ENCODE measurements around the gene MGAT5. TPM values are rescaled to one million over a fixed set of nuclear protein-coding genes. Genes with fewer than 3 reads are reported as not detected.

MGAT5 gene
- total RNA-seq, 2 experiments from 2014 or later, result 11.6 to 13.0 TPM

- intact Hi-C loops (cut with micrococcal nuclease), result no loop called here
- peaks cover 9% of the 10 kb centered on the region for H3K36me3 Mint-ChIP-seq (ENCODE audit: low read depth)
These were observed 157.5 kb downstream of the MGAT5 start for GRCh38 chr2:134411279-134411827.

GRCh38 chr2:134411828-134412638 is 158.2 kb downstream of the MGAT5 start:
- peaks cover 18% of the 10 kb centered on the region for H3K4me1 Mint-ChIP-seq (ENCODE audit: low read depth)
- intact Hi-C loops (cut with micrococcal nuclease), result loop anchor here (1.0 kb wide), 4 partner anchors 167 to 526 kb away; no protein-coding TSS in a partner anchor
- H3K36me3 Mint-ChIP-seq (ENCODE audit: low read depth), result peaks cover 9% of the 10 kb centered on the region
- DNase-seq, result peak; percentile 83
- CTCF ChIA-PET, result interaction anchor here (0.6 to 4.0 kb wide), 29 partner anchors 9 to 525 kb away, joined by 3 to 61 read pairs (median 3); no protein-coding TSS in a partner anchor
- no peak overlapping the region for H3K27ac Mint-ChIP-seq
- no peaks in the 10 kb centered on the region for H3K27me3 Mint-ChIP-seq (ENCODE audit: low read depth)
- no peak overlapping the region for H3K4me3 Mint-ChIP-seq
- no peaks in the 10 kb centered on the region for H3K9me3 Mint-ChIP-seq

More at GRCh38 chr2:134411279-134411827, 157.5 kb downstream of the MGAT5 start:
- Mint-ChIP-seq H3K9me3 (no peaks in the 10 kb centered on the region), H3K27ac (no peak overlapping the region), H3K4me1 (ENCODE audit: low read depth) (peaks cover 18% of the 10 kb centered on the region), H3K4me3 (no peak overlapping the region), H3K27me3 (ENCODE audit: low read depth) (no peaks in the 10 kb centered on the region)
- CTCF ChIA-PET, result interaction anchor here (0.6 to 4.0 kb wide), 29 partner anchors 8 to 525 kb away, joined by 3 to 61 read pairs (median 4); no protein-coding TSS in a partner anchor
- DNase-seq, result no peak

- intact Hi-C loops (cut with micrococcal nuclease), result loop anchor here (1.0 kb wide), 4 partner anchors 167 to 526 kb away; no protein-coding TSS in a partner anchor
- Mint-ChIP-seq H3K9me3 (no peaks in the 10 kb centered on the region), H3K36me3 (ENCODE audit: low read depth) (peaks cover 9% of the 10 kb centered on the region), H3K4me1 (ENCODE audit: low read depth) (peaks cover 18% of the 10 kb centered on the region), H3K27me3 (ENCODE audit: low read depth) (no peaks in the 10 kb centered on the region), H3K27ac (no peak overlapping the region), H3K4me3 (no peak overlapping the region)
- no peak for DNase-seq
- CTCF ChIA-PET, result interaction anchor here (1.1 to 4.0 kb wide), 14 partner anchors 10 to 523 kb away, joined by 3 to 61 read pairs (median 5); no protein-coding TSS in a partner anchor
These were observed 158.7 kb downstream of the MGAT5 start for GRCh38 chr2:134412639-134412999.

- intact Hi-C loops (cut with micrococcal nuclease), result no loop called here
- CTCF ChIA-PET, result interaction anchor here (0.6 to 4.0 kb wide), 4 partner anchors 206 to 294 kb away, joined by 4 to 61 read pairs (median 14); no protein-coding TSS in a partner anchor
- Mint-ChIP-seq H3K27me3 (ENCODE audit: low read depth) (no peaks in the 10 kb centered on the region), H3K36me3 (ENCODE audit: low read depth) (peaks cover 13% of the 10 kb centered on the region), H3K9me3 (no peaks in the 10 kb centered on the region), H3K4me1 (ENCODE audit: low read depth) (peaks cover 18% of the 10 kb centered on the region), H3K27ac (no peak overlapping the region), H3K4me3 (no peak overlapping the region)
- no peak for DNase-seq
These were observed 159.6 kb downstream of the MGAT5 start for GRCh38 chr2:134413430-134413829.

- H3K4me3 Mint-ChIP-seq, result no peak overlapping the region
- H3K27ac Mint-ChIP-seq, result no peak overlapping the region
- no peaks in the 10 kb centered on the region for H3K27me3 Mint-ChIP-seq (ENCODE audit: low read depth)
- intact Hi-C loops (cut with micrococcal nuclease), result no loop called here
- H3K9me3 Mint-ChIP-seq, result no peaks in the 10 kb centered on the region
- no peak for DNase-seq
- CTCF ChIA-PET, result interaction anchor here (4.0 kb wide), 1 partner anchor 206 kb away, joined by 23 read pairs; no protein-coding TSS in a partner anchor
- H3K36me3 Mint-ChIP-seq (ENCODE audit: low read depth), result peaks cover 13% of the 10 kb centered on the region
- peaks cover 18% of the 10 kb centered on the region for H3K4me1 Mint-ChIP-seq (ENCODE audit: low read depth)
These were observed 160.0 kb downstream of the MGAT5 start for GRCh38 chr2:134413912-134414311.

- peaks cover 10% of the 10 kb centered on the region for H3K4me1 Mint-ChIP-seq (ENCODE audit: low read depth)
- no peak for DNase-seq
- intact Hi-C loops (cut with micrococcal nuclease), result no loop called here
- no peak overlapping the region for H3K27ac Mint-ChIP-seq
- H3K4me3 Mint-ChIP-seq, result no peak overlapping the region
- CTCF ChIA-PET, result interaction anchor here (0.6 kb wide), 1 partner anchor 323 kb away, joined by 3 read pairs; no protein-coding TSS in a partner anchor
- peaks cover 14% of the 10 kb centered on the region for H3K36me3 Mint-ChIP-seq (ENCODE audit: low read depth)
- H3K9me3 Mint-ChIP-seq, result no peaks in the 10 kb centered on the region
- H3K27me3 Mint-ChIP-seq (ENCODE audit: low read depth), result no peaks in the 10 kb centered on the region
These were observed 162.1 kb downstream of the MGAT5 start for GRCh38 chr2:134416018-134416417.

- intact Hi-C loops (cut with micrococcal nuclease), result no loop called here
These were observed 162.8 kb downstream of the MGAT5 start for GRCh38 chr2:134416637-134417036.

GRCh38 chr2:134417968-134418582 is 164.2 kb downstream of the MGAT5 start:
- no peak overlapping the region for H3K4me3 Mint-ChIP-seq
- H3K27ac Mint-ChIP-seq, result no peak overlapping the region
- CTCF ChIA-PET, result interaction anchor here (0.8 to 1.4 kb wide), 4 partner anchors 31 to 43 kb away, joined by 3 to 4 read pairs (median 3); no protein-coding TSS in a partner anchor
- H3K9me3 Mint-ChIP-seq, result no peaks in the 10 kb centered on the region
- H3K36me3 Mint-ChIP-seq (ENCODE audit: low read depth), result peaks cover 17% of the 10 kb centered on the region
- H3K4me1 Mint-ChIP-seq (ENCODE audit: low read depth), result no peaks in the 10 kb centered on the region
- no peaks in the 10 kb centered on the region for H3K27me3 Mint-ChIP-seq (ENCODE audit: low read depth)
- intact Hi-C loops (cut with micrococcal nuclease), result no loop called here
- no peak for DNase-seq

More at GRCh38 chr2:134416637-134417036, 162.8 kb downstream of the MGAT5 start:
- Mint-ChIP-seq H3K36me3 (ENCODE audit: low read depth) (peaks cover 14% of the 10 kb centered on the region), H3K27ac (no peak overlapping the region), H3K27me3 (ENCODE audit: low read depth) (no peaks in the 10 kb centered on the region), H3K9me3 (no peaks in the 10 kb centered on the region), H3K4me3 (no peak overlapping the region), H3K4me1 (ENCODE audit: low read depth) (peaks cover 6% of the 10 kb centered on the region)
- DNase-seq, result no peak
- CTCF ChIA-PET, result interaction anchor here (0.6 to 1.1 kb wide), 2 partner anchors 36 to 323 kb away, joined by 3 read pairs; no protein-coding TSS in a partner anchor

GRCh38 chr2:134420259-134420658 is 166.4 kb downstream of the MGAT5 start:
- Mint-ChIP-seq H3K4me1 (ENCODE audit: low read depth) (no peaks in the 10 kb centered on the region), H3K4me3 (no peak overlapping the region), H3K27me3 (ENCODE audit: low read depth) (no peaks in the 10 kb centered on the region), H3K27ac (no peak overlapping the region), H3K9me3 (no peaks in the 10 kb centered on the region), H3K36me3 (ENCODE audit: low read depth) (peaks cover 16% of the 10 kb centered on the region)
- CTCF ChIA-PET, result interaction anchor here (0.6 kb wide), 1 partner anchor 235 kb away, joined by 3 read pairs; no protein-coding TSS in a partner anchor
- intact Hi-C loops (cut with micrococcal nuclease), result no loop called here
- DNase-seq, result no peak

- no peak overlapping the region for H3K4me3 Mint-ChIP-seq
These were observed 167.0 kb downstream of the MGAT5 start for GRCh38 chr2:134420920-134421319.

GRCh38 chr2:134421556-134422328 is 167.9 kb downstream of the MGAT5 start:
- Mint-ChIP-seq H3K4me1 (ENCODE audit: low read depth) (peaks cover 2% of the 10 kb centered on the region), H3K4me3 (no peak overlapping the region), H3K27ac (no peak overlapping the region), H3K27me3 (ENCODE audit: low read depth) (no peaks in the 10 kb centered on the region), H3K9me3 (no peaks in the 10 kb centered on the region), H3K36me3 (ENCODE audit: low read depth) (peaks cover 19% of the 10 kb centered on the region)
- intact Hi-C loops (cut with micrococcal nuclease), result no loop called here
- DNase-seq, result no peak
- CTCF ChIA-PET, result interaction anchor here (1.2 to 1.7 kb wide), 2 partner anchors 10 to 11 kb away, joined by 3 to 5 read pairs; no protein-coding TSS in a partner anchor

More at GRCh38 chr2:134420920-134421319, 167.0 kb downstream of the MGAT5 start:
- no peaks in the 10 kb centered on the region for H3K27me3 Mint-ChIP-seq (ENCODE audit: low read depth)
- H3K9me3 Mint-ChIP-seq, result no peaks in the 10 kb centered on the region
- no peak overlapping the region for H3K27ac Mint-ChIP-seq
- H3K4me1 Mint-ChIP-seq (ENCODE audit: low read depth), result no peaks in the 10 kb centered on the region
- CTCF ChIA-PET, result interaction anchor here (0.6 kb wide), 1 partner anchor 235 kb away, joined by 3 read pairs; no protein-coding TSS in a partner anchor
- intact Hi-C loops (cut with micrococcal nuclease), result no loop called here
- peaks cover 17% of the 10 kb centered on the region for H3K36me3 Mint-ChIP-seq (ENCODE audit: low read depth)
- no peak for DNase-seq

Data from activated naive CD4-positive, alpha-beta T cell treated with anti-CD3 and anti-CD28 coated beads for 36 hours (primary cell).